Gastrocnemius medialis (tissue), 4 donors: ENCODE measurements around the gene LY9.

Experiments used
- CTCF ChIP-seq, 5 experiments: fragments of 450-650 bp in 3 of 5; fragments of 200-600 bp in 2 of 5; sonication (generic) in 2 of 5; IDR thresholded peaks in 4 of 5; conservative IDR thresholded peaks in 1 of 5; 1 replicate in 4 of 5; 2 replicates in 1 of 5; pipeline ENCODE4 v1.5.1; 2016 to 2019; ENCODE audit warnings: antibody characterized with exemption in 5 of 5, mild to moderate bottlenecking in 3 of 5, moderate library complexity in 3 of 5
- POLR2A ChIP-seq, 2 donors: fragments of 450-650 bp; IDR thresholded peaks; one replicate each; pipeline ENCODE4 v1.6.1; 2017; ENCODE audit warnings: antibody characterized with exemption in 2 of 2, mild to moderate bottlenecking in 2 of 2, moderate library complexity in 2 of 2

GRCh38 chr1:160755911-160756848 is 39.8 kb upstream of the LY9 start:
- TF ChIP-seq CTCF (IDR thresholded peaks at IDR 0.05 in 4 of 5, conservative IDR thresholded peaks at IDR 0.05 in 1 of 5), result no peak
- TF ChIP-seq POLR2A (IDR thresholded peaks at IDR 0.05), result no peak
